Measurements from ENCODE around the gene SNCB.
"Not testable (repeated sequence)": the region's sequence is repeated elsewhere in the genome, so short reads cannot be mapped to it uniquely, and the experiment has no call there.

SNCB gene

GRCh38 chr5:176596689-176597416 lies 33.5 kb downstream of the SNCB start:
- DNase-seq: peak; percentile 31 to 39

DNA sequence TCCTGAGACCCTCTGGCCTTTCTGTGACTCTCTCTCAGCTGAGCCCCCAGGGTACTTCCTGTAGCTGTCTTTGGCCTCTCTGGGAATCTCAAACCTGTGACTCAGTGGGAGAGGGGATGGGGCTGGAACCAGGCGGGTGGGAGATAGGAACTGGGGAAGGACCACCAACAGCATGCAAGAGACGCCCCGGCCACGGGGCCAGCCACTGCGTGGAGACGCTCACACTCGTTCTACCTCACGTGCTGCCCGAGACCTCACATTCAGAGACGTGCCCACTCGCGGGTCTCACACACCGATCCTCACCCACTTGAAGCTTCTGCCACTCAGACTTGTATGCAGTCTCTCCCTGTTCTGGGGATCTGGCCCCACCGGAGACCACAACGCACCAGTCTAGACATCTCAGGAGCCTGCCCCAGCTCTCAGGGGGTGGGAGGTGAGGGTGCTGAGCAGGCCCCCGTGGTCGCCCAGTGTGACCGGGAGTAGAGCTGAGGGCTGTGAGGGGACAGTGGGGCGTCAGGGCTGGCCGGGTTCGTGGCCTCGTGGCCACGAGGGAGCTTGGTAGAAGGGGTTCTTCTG lies 34.2 kb downstream of the SNCB start:
- no peak for DNase-seq

GRCh38 chr5:176595386-176595943 lies 34.9 kb downstream of the SNCB start:
- DNase-seq: no peak

DNA sequence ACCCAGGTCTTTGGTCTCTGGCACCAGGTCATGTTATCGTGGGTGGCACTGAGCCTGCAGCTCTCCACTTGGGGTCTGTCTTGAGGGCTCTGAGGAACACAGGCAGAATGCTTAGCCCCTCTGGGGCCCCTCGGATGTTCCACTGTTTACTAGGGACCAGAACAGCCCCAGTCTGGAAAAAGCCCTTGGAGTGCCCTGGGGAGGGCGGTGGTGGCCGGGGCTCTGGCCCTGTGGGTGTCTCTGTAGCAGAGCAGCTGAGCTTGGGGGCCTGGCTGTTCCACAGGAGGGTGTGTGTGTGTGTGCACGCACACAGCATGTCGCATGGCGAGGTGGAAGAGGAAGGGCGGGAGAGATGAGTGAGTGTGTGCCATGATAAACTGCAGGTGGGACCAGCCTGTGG lies 35.8 kb downstream of the SNCB start:
- no peak for DNase-seq

DNA sequence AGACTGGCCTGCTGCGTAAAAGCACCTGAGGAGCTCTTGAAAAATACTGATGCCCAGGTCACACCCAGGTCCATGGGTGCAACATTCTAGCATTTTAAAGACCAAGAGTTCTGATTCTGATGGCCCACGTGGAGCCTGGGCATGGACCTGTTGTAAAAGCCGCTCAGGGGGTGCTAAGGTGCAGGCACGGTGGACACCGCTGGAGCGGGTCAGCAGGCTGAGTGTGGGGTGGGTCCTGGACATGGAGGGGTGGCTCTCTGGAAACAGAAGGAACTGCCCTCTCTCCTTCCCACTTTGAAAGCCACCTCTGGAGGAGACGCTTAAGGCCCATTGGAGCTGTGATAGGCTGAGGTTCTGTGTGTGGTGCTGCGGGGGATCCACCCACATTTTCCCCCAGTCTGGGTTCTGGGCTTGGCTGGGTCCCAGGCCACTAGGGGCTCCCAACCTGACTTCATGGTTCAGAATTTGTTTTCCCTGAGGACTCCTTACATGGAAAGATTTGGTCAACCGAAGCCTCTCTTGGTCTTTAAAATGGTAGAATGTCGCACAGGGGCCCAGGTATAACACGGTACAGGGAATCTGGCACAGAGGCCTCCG lies 37.0 kb downstream of the SNCB start:
- no peak for DNase-seq

GRCh38 chr5:176592573-176592972 lies 37.8 kb downstream of the SNCB start:
- no peak for DNase-seq

- DNase-seq: not testable (repeated sequence)
Observed at GRCh38 chr5:176591667-176592066, 38.7 kb downstream of the SNCB start.

- no peak for DNase-seq
Observed at GRCh38 chr5:176590035-176590717, 40.2 kb downstream of the SNCB start.

GRCh38 chr5:176589039-176589769 lies 41.1 kb downstream of the SNCB start:
- DNase-seq: no peak

DNA sequence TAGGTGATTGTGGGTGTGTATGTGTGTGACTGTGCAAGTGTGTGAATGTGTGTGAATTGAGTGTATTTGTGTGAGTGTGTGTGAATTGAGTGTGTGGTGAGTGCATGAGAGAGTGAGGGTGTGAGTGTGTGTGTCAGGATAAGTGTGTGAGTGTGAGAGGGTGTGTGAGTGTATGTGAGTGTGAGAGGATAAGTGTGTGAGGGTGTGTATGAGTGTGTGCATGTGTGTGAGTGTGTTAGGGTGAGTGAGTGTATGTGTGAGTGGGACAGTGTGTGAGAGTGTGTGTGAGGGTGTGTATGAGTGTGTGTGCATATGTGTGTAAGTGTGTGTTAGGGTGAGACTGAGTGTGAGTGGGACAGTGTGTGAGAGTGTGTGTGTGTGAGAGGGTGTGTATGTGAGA lies 42.0 kb downstream of the SNCB start:
- no peak for DNase-seq

DNA sequence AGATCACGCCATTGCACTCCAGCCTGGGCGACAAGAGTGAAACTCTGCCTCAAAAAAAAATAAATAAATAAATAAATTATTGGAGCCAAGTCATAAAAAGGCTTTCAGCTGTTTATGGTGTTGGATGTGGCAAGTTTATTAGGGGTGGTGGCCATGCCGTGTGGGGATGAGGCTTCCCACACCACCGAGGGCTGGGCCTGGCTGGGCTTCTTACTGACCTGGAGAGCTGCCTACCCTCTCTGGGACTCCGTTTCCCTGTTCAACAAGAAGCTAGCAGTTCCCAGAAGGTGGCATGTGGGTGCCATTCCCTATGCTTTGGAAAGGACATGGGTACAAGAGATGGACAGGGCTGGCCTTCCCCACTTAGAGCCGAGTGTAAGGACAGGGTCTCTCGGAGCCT lies 42.9 kb downstream of the SNCB start:
- DNase-seq: no peak

- no peak for DNase-seq
Observed at GRCh38 chr5:176583076-176583475, 47.3 kb downstream of the SNCB start.

GRCh38 chr5:176581361-176581760 lies 49.0 kb downstream of the SNCB start:
- no peak for DNase-seq

DNA sequence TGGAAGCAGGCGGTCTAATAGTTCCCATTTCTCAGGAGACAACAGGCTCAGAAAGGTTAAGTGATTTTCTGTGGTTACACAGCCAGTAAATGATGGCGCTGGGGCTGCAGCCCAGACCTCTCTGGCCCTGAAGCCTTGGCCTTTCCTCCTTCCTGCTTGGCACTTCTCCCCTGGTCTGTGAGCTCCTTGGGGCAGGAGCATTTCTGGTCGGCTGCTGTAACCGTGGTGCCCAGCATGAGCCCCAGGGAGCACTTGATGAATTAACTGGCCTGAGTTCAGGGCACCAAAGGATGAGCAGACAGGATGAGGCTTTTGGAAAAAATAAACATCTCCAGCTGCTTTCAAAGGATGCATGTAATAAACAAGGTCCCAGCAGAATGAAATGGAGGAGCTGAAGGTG lies 51.0 kb downstream of the SNCB start:
- DNase-seq: no peak

DNA sequence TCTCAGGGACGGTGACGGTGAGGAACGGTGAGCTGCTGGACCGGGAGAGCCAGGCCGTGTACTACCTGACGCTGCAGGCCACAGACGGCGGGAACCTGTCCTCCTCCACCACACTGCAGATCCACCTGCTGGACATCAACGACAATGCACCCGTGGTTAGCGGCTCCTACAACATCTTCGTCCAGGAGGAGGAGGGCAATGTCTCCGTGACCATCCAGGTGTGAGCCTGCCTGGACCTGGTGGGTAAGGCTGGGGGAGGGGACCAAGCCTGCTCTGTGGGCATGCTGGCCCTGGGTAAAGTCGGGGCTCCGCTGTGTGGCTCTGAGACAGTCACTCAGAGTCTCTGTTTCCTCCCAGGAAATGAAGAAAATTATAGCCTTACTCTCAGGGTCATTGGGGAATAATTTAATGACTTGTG lies 51.9 kb downstream of the SNCB start:
- no peak for DNase-seq

DNA sequence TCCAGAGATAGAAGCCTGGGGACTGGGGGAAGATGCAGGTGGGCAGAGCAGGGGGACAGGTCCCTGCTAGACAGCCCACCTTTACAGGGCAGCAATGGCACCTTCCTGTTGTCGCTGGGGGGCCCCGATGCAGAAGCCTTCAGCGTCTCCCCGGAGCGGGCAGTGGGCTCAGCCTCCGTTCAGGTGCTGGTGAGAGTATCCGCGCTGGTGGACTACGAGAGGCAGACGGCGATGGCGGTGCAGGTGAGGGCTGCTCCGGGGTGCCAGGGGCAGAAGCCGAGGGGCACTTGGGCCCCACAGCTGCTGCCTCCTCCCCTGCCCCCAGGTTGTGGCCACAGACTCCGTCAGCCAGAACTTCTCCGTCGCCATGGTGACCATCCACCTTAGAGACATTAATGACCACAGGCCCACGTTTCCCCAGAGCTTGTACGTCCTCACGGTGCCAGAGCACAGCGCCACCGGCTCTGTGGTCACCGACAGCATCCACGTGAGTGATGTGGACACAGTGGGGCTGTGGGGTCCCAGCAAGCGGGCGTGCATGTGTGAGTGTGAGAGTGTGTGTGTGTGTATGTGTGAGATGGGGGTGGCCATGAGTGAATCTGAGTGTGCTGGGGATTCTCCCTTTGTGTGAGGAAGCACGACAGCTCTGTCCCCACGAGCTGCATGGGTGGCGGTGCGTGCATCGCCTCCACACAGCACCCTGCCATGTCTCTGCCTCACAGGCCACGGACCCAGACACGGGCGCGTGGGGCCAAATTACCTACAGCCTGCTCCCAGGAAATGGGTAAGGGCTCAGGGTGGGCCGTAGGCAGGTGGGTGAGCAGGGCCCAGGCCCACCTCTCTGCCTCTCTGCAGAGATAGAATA lies 52.8 kb downstream of the SNCB start:
- no peak for DNase-seq

DNA sequence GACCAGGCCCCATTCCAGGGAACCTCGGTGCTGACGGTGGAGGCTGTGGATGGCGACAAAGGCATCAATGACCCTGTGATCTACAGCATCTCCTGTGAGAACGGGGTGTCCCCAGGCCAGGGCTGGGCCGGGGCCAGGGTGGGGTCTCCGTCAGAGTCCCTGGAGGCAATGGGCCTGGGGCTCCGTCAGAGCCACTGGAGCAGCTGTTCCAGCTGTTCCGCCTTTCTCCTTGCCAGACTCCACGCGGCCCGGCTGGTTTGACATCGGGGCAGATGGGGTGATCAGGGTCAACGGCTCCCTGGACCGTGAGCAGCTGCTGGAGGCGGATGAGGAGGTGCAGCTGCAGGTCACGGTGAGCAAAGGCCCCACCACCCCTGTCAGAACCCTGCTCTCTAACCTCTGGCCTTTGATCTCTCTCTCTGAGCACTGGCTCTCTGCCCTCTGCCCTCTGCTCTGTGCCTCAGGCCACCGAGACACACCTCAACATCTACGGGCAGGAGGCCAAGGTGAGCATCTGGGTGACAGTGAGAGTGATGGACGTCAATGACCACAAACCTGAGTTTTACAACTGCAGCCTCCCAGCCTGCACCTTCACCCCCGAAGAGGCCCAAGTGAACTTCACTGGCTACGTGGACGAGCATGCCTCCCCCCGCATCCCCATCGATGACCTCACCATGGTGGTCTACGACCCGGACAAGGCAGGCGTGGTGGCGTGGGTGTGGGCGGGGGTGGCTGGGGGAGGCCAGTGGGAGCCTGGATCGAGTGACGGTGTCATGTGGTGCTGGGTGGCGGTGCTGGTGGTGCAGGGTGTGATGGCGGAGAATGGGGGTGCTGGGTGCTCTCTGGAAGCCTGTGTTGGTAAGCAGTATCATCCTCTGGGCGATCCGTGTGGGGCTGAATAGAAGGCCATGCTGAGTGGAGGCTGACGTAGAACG lies 54.6 kb downstream of the SNCB start:
- no peak for DNase-seq

DNA sequence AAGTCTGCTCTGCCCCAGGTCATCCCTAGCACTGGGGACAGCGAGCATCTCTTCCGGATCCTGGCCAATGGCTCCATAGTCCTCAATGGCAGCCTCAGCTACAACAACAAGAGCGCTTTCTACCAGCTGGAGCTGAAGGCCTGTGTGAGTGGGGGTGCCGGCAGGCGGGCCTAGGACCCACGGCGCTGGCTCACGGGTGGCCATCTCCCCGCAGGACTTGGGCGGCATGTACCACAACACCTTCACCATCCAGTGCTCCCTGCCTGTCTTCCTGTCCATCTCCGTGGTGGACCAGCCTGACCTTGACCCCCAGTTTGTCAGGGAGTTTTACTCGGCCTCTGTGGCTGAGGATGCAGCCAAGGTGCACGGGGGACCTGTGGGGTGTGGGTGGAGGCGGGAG lies 55.3 kb downstream of the SNCB start:
- no peak for DNase-seq

GRCh38 chr5:176574297-176574591 lies 56.1 kb downstream of the SNCB start:
- no peak for DNase-seq

GRCh38 chr5:176573564-176574296 lies 56.6 kb downstream of the SNCB start:
- DNase-seq: peak; percentile 45 to 48
